Glutamatergic neuron (in vitro differentiated cells): Measurements from ENCODE around the gene PPP2R2D. TPM values are rescaled to one million over a fixed set of nuclear protein-coding genes. Genes with fewer than 3 reads are reported as not detected.
A peak's percentile ranks its signal among the peaks of the same experiment; 100 is the strongest.
"Not testable (repeated sequence)": the region's sequence is repeated elsewhere in the genome, so short reads cannot be mapped to it uniquely, and the experiment has no call there.

Experiments
- DNase-seq: peaks from one replicate; pipeline ENCODE4 v3.0.0; 2022
- H3K27ac Mint-ChIP-seq: one replicate; pipeline ENCODE4 v1.8.0; 2020; ENCODE audit warnings: mild to moderate bottlenecking, mixed read lengths, inconsistent platforms; ENCODE audit not compliant: unreplicated experiment
- H3K27me3 Mint-ChIP-seq: one replicate; pipeline ENCODE4 v1.8.0; 2020; ENCODE audit warnings: mild to moderate bottlenecking, moderate library complexity, mixed read lengths, inconsistent platforms; ENCODE audit not compliant: unreplicated experiment
- H3K36me3 Mint-ChIP-seq: one replicate; pipeline ENCODE4 v1.8.0; 2020; ENCODE audit warnings: mild to moderate bottlenecking, mixed read lengths, inconsistent platforms; ENCODE audit not compliant: unreplicated experiment
- H3K4me1 Mint-ChIP-seq: one replicate; pipeline ENCODE4 v1.8.0; 2020; ENCODE audit warnings: mild to moderate bottlenecking, low read depth, mixed read lengths, inconsistent platforms; ENCODE audit not compliant: unreplicated experiment
- H3K4me3 Mint-ChIP-seq: one replicate; pipeline ENCODE4 v1.8.0; 2020; ENCODE audit warnings: mild to moderate bottlenecking, mixed read lengths, inconsistent platforms; ENCODE audit not compliant: unreplicated experiment
- H3K9me3 Mint-ChIP-seq: one replicate; pipeline ENCODE4 v1.8.0; 2020; ENCODE audit warnings: mild to moderate bottlenecking, moderate library complexity, mixed read lengths, inconsistent platforms; ENCODE audit not compliant: unreplicated experiment
- total RNA-seq: library from RNA; stranded (reverse); fragmentation: NEBNext Ultra II Directional; extraction: Animal tissue kit (Norgen Biotek cat#: 25700); gene quantifications from one replicate; pipeline ENCODE4 v1.2.1, GENCODE V29; 2021; ENCODE audit not compliant: unreplicated experiment
- TF ChIP-seq, protein P1 (sequence below): fragments of 200-600 bp; sonication (generic); IDR thresholded peaks from one replicate; pipeline ENCODE4 v1.5.0; 2021; ENCODE audit not compliant: partially characterized antibody, unreplicated experiment

The PPP2R2D gene
- total RNA-seq, 1 donor from 2014 or later, result 42.8 TPM

DNA sequence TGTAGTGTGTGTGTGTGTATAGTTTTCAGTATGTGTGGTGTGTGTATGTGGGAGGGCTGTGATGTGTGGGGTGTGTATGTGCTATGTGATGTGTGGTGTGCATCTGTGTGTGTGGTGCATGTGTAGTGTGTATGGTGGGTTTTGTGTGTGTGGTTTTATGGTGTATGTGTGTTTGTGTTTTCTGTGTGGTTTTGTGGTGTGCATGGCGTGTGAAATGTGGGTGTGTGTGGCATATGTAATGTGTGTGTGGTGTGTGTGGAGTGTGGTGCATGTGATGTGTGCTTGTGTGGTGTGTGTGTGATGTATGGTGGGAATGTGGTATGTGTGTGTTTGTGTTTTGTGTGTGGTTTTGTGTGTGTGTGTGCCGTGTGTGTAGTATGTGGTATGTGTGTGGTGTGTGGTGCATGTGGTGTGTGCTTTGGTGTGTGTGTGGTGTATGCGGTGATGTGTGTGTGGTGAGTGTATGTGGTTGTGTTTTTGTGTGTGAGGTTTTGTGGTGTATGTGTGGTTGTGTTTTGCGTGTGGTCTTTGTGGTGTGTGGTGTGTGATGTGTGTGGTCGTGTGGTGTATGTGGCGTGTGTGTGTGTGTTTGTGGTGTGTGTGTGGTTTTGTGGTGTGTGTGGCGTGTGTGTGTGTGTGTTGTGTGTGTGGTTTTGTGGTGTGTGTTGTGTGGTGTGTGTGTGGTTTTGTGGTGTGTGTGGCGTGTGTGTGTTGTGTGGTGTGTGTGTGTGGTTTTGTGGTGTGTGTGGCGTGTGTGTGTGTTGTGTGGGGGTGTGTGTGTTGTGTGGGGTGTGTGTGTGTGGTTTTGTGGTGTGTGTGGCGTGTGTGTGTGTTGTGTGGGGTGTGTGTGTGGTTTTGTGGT, 18.0 kb upstream of the PPP2R2D start:
- peaks cover 5% of the 10 kb centered on the region for H3K27me3 Mint-ChIP-seq
- H3K27ac Mint-ChIP-seq, result no peak overlapping the region
- no peak overlapping the region for H3K4me3 Mint-ChIP-seq
- TF ChIP-seq, protein P1, sequence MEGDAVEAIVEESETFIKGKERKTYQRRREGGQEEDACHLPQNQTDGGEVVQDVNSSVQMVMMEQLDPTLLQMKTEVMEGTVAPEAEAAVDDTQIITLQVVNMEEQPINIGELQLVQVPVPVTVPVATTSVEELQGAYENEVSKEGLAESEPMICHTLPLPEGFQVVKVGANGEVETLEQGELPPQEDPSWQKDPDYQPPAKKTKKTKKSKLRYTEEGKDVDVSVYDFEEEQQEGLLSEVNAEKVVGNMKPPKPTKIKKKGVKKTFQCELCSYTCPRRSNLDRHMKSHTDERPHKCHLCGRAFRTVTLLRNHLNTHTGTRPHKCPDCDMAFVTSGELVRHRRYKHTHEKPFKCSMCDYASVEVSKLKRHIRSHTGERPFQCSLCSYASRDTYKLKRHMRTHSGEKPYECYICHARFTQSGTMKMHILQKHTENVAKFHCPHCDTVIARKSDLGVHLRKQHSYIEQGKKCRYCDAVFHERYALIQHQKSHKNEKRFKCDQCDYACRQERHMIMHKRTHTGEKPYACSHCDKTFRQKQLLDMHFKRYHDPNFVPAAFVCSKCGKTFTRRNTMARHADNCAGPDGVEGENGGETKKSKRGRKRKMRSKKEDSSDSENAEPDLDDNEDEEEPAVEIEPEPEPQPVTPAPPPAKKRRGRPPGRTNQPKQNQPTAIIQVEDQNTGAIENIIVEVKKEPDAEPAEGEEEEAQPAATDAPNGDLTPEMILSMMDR, result no peak
- H3K4me1 Mint-ChIP-seq, result peaks cover 2% of the 10 kb centered on the region
- peaks cover 6% of the 10 kb centered on the region for H3K9me3 Mint-ChIP-seq
- H3K36me3 Mint-ChIP-seq, result no peaks in the 10 kb centered on the region
- no peak for DNase-seq

DNA sequence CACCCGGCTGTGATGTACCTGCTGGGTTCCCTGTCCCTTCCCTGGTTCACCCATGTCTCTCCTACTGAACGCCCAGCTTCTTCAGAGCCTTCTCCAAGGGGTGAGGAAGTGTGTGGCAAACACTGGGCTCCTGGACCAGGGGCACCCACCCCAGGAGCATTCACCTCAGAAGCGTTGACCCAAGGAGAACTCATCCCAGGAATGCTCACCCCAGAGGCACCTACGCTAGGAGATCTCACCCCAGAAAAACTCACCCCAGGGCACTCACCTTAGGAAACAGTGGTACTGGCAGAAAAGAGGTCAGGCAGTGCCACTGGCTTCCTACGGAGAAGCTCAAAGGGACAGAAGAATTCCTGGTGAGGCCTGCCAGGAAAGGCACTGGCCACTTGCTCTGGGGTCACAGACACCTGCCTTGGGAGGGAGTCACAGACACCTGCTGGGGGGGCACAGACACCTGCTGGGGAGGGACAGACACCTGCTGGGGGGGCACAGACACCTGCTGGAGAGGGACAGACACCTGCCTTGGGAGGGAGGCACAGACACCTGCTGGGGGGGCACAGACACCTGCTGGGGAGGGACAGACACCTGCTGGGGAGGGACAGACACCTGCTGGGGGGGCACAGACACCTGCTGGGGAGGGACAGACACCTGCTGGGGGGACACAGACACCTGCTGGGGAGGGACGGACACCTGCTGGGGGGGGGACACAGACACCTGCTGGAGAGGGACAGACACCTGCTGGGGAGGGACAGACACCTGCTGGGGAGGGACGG, 17.0 kb upstream of the PPP2R2D start:
- H3K9me3 Mint-ChIP-seq, H3K27me3 Mint-ChIP-seq, DNase-seq, H3K36me3 Mint-ChIP-seq, H3K4me1 Mint-ChIP-seq, H3K27ac Mint-ChIP-seq, H3K4me3 Mint-ChIP-seq: not testable (repeated sequence)

DNA sequence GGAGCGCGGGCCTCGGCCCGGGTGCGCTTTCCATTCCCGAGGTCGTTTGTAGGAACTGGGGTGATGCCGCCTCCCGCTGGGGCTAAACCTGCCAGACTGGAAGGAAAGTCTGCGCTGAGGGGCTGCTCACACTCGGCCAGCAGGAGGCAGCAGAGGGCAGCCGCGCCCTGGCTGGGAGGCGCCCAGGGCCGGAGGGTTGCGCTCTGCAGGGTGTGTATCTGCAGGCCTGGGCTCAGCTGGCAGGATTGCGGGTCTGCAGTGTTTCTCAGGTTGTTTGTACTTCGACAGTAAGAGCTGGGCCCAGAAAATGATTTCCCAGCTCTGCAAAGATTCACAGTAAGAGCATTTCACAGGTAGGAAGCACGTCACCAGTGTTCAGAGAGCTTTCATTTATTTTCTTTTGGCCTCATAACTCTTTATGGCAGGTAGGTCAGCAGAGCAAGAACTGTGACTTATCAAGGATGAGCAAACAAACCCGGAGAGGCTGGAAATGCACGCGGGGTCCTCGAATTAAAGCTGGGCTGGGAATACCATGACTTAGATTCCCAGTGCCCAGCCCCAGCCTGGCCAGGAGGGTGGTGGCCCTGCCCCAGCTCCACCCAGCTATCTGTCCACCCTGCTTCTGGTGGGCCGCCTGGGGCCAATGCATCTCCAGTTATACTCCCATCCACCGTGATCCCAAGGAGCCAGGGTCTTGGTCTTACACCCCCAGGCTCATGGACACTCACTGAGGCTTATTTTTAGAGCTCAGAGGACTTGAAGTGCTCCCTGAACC, 15.2 kb upstream of the PPP2R2D start:
- peaks cover 2% of the 10 kb centered on the region for H3K4me1 Mint-ChIP-seq

DNA sequence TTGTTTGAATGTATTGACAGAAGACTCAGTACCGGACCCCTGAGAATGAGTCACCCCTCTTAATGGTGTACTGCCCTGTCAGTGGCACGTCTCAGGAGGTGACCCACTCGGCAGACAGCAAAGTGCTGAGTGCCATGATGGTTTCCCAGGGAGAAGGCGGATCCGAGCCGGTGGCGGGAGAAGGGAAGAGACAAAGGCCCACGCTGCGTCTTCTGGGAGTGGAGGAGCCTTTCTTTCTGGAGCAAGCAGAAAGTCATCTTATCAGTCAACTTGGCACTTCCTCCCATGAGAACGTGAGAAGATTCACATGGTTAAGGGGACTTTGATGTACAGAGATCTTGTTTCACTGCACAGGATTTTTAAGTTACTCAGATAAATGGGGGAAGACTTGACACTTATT, 14.6 kb upstream of the PPP2R2D start:
- no peak for DNase-seq
- peaks cover 2% of the 10 kb centered on the region for H3K4me1 Mint-ChIP-seq
- peaks cover 1% of the 10 kb centered on the region for H3K9me3 Mint-ChIP-seq
- H3K27ac Mint-ChIP-seq, result peak overlapping the region; percentile 18
- no peaks in the 10 kb centered on the region for H3K36me3 Mint-ChIP-seq
- peaks cover 3% of the 10 kb centered on the region for H3K27me3 Mint-ChIP-seq
- H3K4me3 Mint-ChIP-seq, result no peak overlapping the region
- TF ChIP-seq, protein P1, result no peak

More for the DNA sequence above, 15.2 kb upstream of the PPP2R2D start:
- Mint-ChIP-seq H3K27ac (no peak overlapping the region), H3K4me3 (no peak overlapping the region), H3K27me3 (peaks cover 3% of the 10 kb centered on the region), H3K36me3 (no peaks in the 10 kb centered on the region), H3K9me3 (peaks cover 1% of the 10 kb centered on the region)
- TF ChIP-seq, protein P1, result peak; percentile 96
- DNase-seq, result peak; percentile 92

DNA sequence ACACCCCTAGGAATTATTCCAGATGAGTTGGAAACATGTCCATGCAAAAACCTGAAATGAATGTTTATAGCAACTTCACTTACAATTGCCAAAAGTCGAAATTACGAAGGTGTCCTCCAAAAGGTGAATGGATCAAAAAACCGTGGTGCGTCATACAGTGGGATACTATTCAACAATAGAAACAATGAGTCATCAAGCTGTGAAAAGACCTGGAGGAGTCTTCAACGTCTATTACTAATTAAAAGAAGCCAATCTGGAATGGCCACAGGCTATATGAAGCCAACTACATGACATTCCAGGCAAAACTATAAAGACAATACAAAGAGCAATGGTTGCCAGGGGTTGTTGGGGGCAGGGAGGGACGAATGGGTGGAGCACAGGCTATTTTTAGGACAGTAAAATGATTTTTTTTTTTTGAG, 12.6 kb upstream of the PPP2R2D start:
- Mint-ChIP-seq H3K4me3 (no peak overlapping the region), H3K9me3 (peaks cover 6% of the 10 kb centered on the region)
- TF ChIP-seq, protein P1, result no peak

More for the DNA sequence above, 12.6 kb upstream of the PPP2R2D start:
- peaks cover 2% of the 10 kb centered on the region for H3K4me1 Mint-ChIP-seq
- peaks cover 3% of the 10 kb centered on the region for H3K27me3 Mint-ChIP-seq
- no peak for DNase-seq
- no peaks in the 10 kb centered on the region for H3K36me3 Mint-ChIP-seq
- no peak overlapping the region for H3K27ac Mint-ChIP-seq
